Neural progenitor cell (in vitro differentiated cells): ENCODE data around the gene ZDHHC14. TPM values are rescaled to one million over a fixed set of nuclear protein-coding genes. Genes with fewer than 3 reads are reported as not detected.

Source experiments
- DNase-seq: peaks from one replicate; pipeline ENCODE4 v3.0.0-alpha.2; 2016; ENCODE audit warnings: low spot score
- H2AFZ ChIP-seq: fragments of 200-600 bp; sonication (generic); replicated peaks from 2 replicates; pipeline ENCODE4 v1.6.1; 2016; ENCODE audit warnings: antibody characterized with exemption
- H3F3A ChIP-seq: fragments of 200-600 bp; sonication (generic); 2 replicates; pipeline ENCODE4 v1.6.1; 2016; ENCODE audit warnings: antibody characterized with exemption, low read depth
- H3K27ac ChIP-seq: fragments of 200-600 bp; sonication (generic); 2 replicates; pipeline ENCODE4 v1.5.1; 2016; ENCODE audit warnings: mild to moderate bottlenecking
- H3K27me3 ChIP-seq: fragments of 200-600 bp; sonication (generic); 2 replicates; pipeline ENCODE4 v1.6.1; 2016; ENCODE audit warnings: mild to moderate bottlenecking, moderate library complexity
- H3K36me3 ChIP-seq: fragments of 200-600 bp; sonication (generic); 2 replicates; pipeline ENCODE4 v1.5.1; 2016
- H3K4me1 ChIP-seq: fragments of 200-600 bp; sonication (generic); 2 replicates; pipeline ENCODE4 v1.6.1; 2016; ENCODE audit warnings: mixed run types
- H3K4me2 ChIP-seq: fragments of 200-600 bp; sonication (generic); 2 replicates; pipeline ENCODE4 v1.6.1; 2016
- H3K4me3 ChIP-seq: fragments of 200-600 bp; sonication (generic); 2 replicates; pipeline ENCODE4 v1.5.1; 2016
- H3K79me2 ChIP-seq: fragments of 200-600 bp; sonication (generic); 2 replicates; pipeline ENCODE4 v1.6.1; 2016; ENCODE audit warnings: low read depth
- H3K9ac ChIP-seq: fragments of 200-600 bp; sonication (generic); 2 replicates; pipeline ENCODE4 v1.6.1; 2016
- H3K9me3 ChIP-seq: fragments of 200-600 bp; sonication (generic); 2 replicates; pipeline ENCODE4 v1.5.1; 2016; ENCODE audit warnings: low read depth
- H4K20me1 ChIP-seq: fragments of 200-600 bp; sonication (generic); 2 replicates; pipeline ENCODE4 v1.6.1; 2016; ENCODE audit warnings: low read depth
- H3K27ac Mint-ChIP-seq: 3 replicates; pipeline ENCODE4 v1.8.0; 2021; ENCODE audit warnings: mixed read lengths
- H3K27me3 Mint-ChIP-seq: 2 replicates; pipeline ENCODE4 v1.8.0; 2022; ENCODE audit warnings: low read depth, mild to moderate bottlenecking, inconsistent platforms, moderate library complexity, mixed read lengths; ENCODE audit not compliant: insufficient read depth
- H3K36me3 Mint-ChIP-seq: 3 replicates; pipeline ENCODE4 v1.8.0; 2021; ENCODE audit warnings: mixed read lengths
- H3K4me1 Mint-ChIP-seq: 3 replicates; pipeline ENCODE4 v1.8.0; 2021; ENCODE audit warnings: mixed read lengths
- H3K4me3 Mint-ChIP-seq: 3 replicates; pipeline ENCODE4 v1.8.0; 2021; ENCODE audit warnings: mild to moderate bottlenecking, moderate library complexity, mixed read lengths
- H3K9me3 Mint-ChIP-seq: 3 replicates; pipeline ENCODE4 v1.8.0; 2020; ENCODE audit warnings: mixed read lengths
- CTCF ChIP-seq: fragments of 200-600 bp; sonication (generic); IDR thresholded peaks from 2 replicates; pipeline ENCODE4 v1.5.1; 2017; ENCODE audit warnings: antibody characterized with exemption, mild to moderate bottlenecking
- EZH2 ChIP-seq: fragments of 200-600 bp; sonication (generic); IDR thresholded peaks from 2 replicates; pipeline ENCODE4 v1.6.1; 2017; ENCODE audit warnings: antibody characterized with exemption, mild to moderate bottlenecking, moderate library complexity
- EZH2phosphoT487 ChIP-seq: fragments of 200-600 bp; sonication (generic); IDR thresholded peaks from 2 replicates; pipeline ENCODE4 v1.6.1; 2017; ENCODE audit warnings: antibody characterized with exemption
- total RNA-seq: library from RNA; depleted of rRNA; stranded (reverse); fragments of >200 nt; gene quantifications from 2 replicates; pipeline ENCODE4 v1.2.3, GENCODE V29; 2015; ENCODE audit warnings: low replicate concordance

Gene ZDHHC14
- total RNA-seq, 1 donor from 2014 or later = 14.5 TPM

DNA sequence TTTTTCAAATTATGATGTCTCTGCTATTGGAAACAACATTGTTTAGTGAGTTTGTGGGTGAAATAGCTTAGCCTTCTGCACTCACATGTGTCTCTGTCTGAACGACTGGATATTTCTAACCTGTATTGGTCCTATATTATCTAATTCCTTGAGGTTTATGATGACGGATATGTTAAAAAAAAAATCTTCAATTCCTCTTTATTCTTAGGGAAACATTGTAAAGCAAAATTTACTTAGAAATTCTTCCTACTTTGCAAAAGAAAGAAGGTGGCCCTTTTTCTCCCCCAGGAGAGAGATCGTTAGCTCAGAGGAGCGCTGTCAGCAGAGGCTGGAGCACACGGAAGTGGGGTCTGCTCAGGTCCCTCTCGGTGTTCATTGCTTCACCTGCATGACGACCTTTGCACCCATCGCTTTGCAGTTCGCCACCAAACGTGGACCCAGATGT is 149.8 kb downstream of the ZDHHC14 start:
- peak overlapping the region; percentile 34 for H2AFZ ChIP-seq
- DNase-seq = no peak
- Mint-ChIP-seq H3K36me3 (peaks cover 6% of the 10 kb centered on the region), H3K27me3 (peaks cover 2% of the 10 kb centered on the region), H3K27ac (peak overlapping the region; percentile 13), H3K9me3 (peaks cover 2% of the 10 kb centered on the region), H3K4me3 (peak overlapping the region; percentile 8), H3K4me1 (peaks cover 37% of the 10 kb centered on the region)
- no peak overlapping the region for H3K9ac ChIP-seq
- H3F3A ChIP-seq = peaks cover 22% of the 10 kb centered on the region
- H3K36me3 ChIP-seq = no peaks in the 10 kb centered on the region
- no peaks in the 10 kb centered on the region for H3K79me2 ChIP-seq
- H3K4me1 ChIP-seq = peaks cover 56% of the 10 kb centered on the region
- H3K4me3 ChIP-seq = no peak overlapping the region
- H3K9me3 ChIP-seq = no peaks in the 10 kb centered on the region
- no peak for TF ChIP-seq EZH2
- TF ChIP-seq CTCF = no peak
- TF ChIP-seq EZH2phosphoT487 = no peak
- no peaks in the 10 kb centered on the region for H3K27me3 ChIP-seq
- H3K4me2 ChIP-seq = no peak overlapping the region
- no peaks in the 10 kb centered on the region for H4K20me1 ChIP-seq
- no peak overlapping the region for H3K27ac ChIP-seq

DNA sequence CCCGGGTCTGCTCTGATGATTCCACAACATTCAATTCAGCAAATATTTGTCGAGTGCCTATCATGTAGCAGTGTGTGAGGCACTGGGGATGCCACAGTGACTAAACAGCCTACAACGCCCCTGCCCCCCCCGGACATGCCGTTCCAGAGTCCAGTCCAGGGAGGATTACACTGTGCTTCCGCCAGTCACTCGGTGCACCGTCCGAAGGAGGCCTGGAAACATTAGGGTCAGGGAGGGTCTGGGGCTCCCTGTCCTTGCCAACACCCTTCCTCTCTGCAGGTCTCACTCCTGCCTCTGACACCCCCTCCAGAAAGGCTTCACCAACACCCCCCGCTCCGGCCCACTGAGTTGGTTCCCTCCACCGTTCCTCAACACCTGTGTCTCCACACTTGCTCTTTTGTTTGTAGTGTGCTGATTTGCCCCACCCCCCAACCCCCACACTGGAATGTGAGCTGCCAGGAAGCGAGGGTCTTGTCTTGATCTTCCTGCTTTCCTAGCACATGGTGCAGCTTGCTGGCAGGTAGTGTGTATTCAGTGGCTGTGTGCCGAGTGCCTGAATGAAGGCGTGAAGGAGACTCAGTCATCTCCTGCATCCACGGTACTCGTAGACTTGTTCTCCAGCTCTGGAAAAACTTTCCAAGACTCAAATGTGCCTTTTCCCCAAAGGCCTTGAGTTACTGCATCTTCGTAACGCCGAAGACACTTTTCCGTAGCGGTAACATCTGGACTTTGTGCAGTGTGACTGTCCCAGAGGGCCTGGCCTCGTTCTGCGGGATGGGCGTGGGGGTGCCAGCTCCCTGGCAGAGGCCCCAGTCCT is 150.4 kb downstream of the ZDHHC14 start:
- Histone ChIP-seq H3K9ac (no peak overlapping the region), H3F3A (peaks cover 22% of the 10 kb centered on the region), H3K27ac (no peak overlapping the region), H3K4me1 (peaks cover 56% of the 10 kb centered on the region), H3K27me3 (no peaks in the 10 kb centered on the region), H3K36me3 (no peaks in the 10 kb centered on the region), H2AFZ (peak overlapping the region; percentile 34), H3K4me2 (no peak overlapping the region), H3K9me3 (no peaks in the 10 kb centered on the region), H4K20me1 (no peaks in the 10 kb centered on the region), H3K4me3 (no peak overlapping the region), H3K79me2 (no peaks in the 10 kb centered on the region)
- H3K4me1 Mint-ChIP-seq = peaks cover 42% of the 10 kb centered on the region
- no peaks in the 10 kb centered on the region for H3K9me3 Mint-ChIP-seq
- H3K4me3 Mint-ChIP-seq = peak overlapping the region; percentile 8
- DNase-seq = peak; percentile 36
- H3K27me3 Mint-ChIP-seq = peaks cover 2% of the 10 kb centered on the region
- H3K27ac Mint-ChIP-seq = peak overlapping the region; percentile 22
- H3K36me3 Mint-ChIP-seq = peaks cover 4% of the 10 kb centered on the region
- TF ChIP-seq CTCF (no peak), EZH2phosphoT487 (no peak), EZH2 (no peak)

DNA sequence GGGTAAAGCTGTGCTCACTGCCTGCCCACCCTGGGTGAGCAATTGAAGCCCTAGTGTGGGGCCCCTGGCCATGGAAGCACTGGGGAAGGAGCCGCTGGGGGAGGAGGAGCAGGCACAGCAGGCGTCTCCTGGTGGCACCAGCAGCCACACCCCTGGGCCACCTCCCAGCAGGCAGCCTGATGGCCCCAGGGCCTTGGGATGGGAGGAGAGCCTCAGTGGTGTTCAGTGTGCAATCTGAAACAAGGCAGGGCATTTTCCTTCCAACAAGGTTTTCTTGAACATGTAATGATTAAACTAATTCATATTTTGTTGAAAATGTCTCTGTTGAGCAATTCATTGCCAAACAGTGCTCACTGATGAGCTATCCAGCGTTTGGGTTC is 151.0 kb downstream of the ZDHHC14 start:
- Histone ChIP-seq H3K36me3 (no peaks in the 10 kb centered on the region), H3K79me2 (no peaks in the 10 kb centered on the region), H3K27me3 (no peaks in the 10 kb centered on the region), H3K9ac (no peak overlapping the region), H3K4me3 (no peak overlapping the region), H3K9me3 (no peaks in the 10 kb centered on the region), H3K4me1 (peaks cover 56% of the 10 kb centered on the region), H3F3A (peaks cover 22% of the 10 kb centered on the region), H3K27ac (no peak overlapping the region), H3K4me2 (peak overlapping the region; percentile 32), H4K20me1 (no peaks in the 10 kb centered on the region), H2AFZ (no peak overlapping the region)
- no peak overlapping the region for H3K27ac Mint-ChIP-seq
- peaks cover 4% of the 10 kb centered on the region for H3K36me3 Mint-ChIP-seq
- no peaks in the 10 kb centered on the region for H3K9me3 Mint-ChIP-seq
- TF ChIP-seq CTCF = no peak
- H3K4me1 Mint-ChIP-seq = peaks cover 43% of the 10 kb centered on the region
- H3K4me3 Mint-ChIP-seq = no peak overlapping the region
- H3K27me3 Mint-ChIP-seq = peaks cover 2% of the 10 kb centered on the region
- no peak for DNase-seq
